Activated CD8-positive, alpha-beta memory T cell treated with anti-CD3 and anti-CD28 coated beads for 1 hour (primary cell): ENCODE data around the gene NR3C2.
"Not testable (repeated sequence)": the region's sequence is repeated elsewhere in the genome, so short reads cannot be mapped to it uniquely, and the experiment has no call there.

ENCODE experiments used
- DNase-seq, 2 donors: peaks; one replicate each; pipeline ENCODE4 v3.0.0-alpha.2; 2020; ENCODE audit warnings: low read depth in 1 of 2; ENCODE audit errors: extremely low read depth in 1 of 2

Gene NR3C2

GRCh38 chr4:148182230-148182911 lies 259.8 kb downstream of the NR3C2 start:
- no peak for DNase-seq

- DNase-seq: no peak
These were observed 268.7 kb downstream of the NR3C2 start for GRCh38 chr4:148173397-148174017.

GRCh38 chr4:148171596-148171995 lies 270.6 kb downstream of the NR3C2 start:
- DNase-seq: no peak

GRCh38 chr4:148170408-148171365 lies 271.5 kb downstream of the NR3C2 start:
- DNase-seq: no peak

- DNase-seq: no peak
These were observed 276.1 kb downstream of the NR3C2 start for GRCh38 chr4:148166132-148166591.

- DNase-seq: no peak
These were observed 277.7 kb downstream of the NR3C2 start for GRCh38 chr4:148164557-148164956.

GRCh38 chr4:148162991-148163390 lies 279.2 kb downstream of the NR3C2 start:
- DNase-seq: no peak

- DNase-seq: no peak
These were observed 279.7 kb downstream of the NR3C2 start for GRCh38 chr4:148162519-148162918.

GRCh38 chr4:148161601-148162000 lies 280.6 kb downstream of the NR3C2 start:
- DNase-seq: no peak

- DNase-seq: no peak
These were observed 282.4 kb downstream of the NR3C2 start for GRCh38 chr4:148159793-148160192.

- no peak for DNase-seq
These were observed 287.4 kb downstream of the NR3C2 start for GRCh38 chr4:148154769-148155168.

GRCh38 chr4:148152868-148153625 lies 289.2 kb downstream of the NR3C2 start:
- no peak for DNase-seq

- no peak for DNase-seq
These were observed 290.4 kb downstream of the NR3C2 start for GRCh38 chr4:148151806-148152205.

- DNase-seq: no peak
These were observed 296.7 kb downstream of the NR3C2 start for GRCh38 chr4:148145475-148145874.

GRCh38 chr4:148143174-148143573 lies 299.0 kb downstream of the NR3C2 start:
- no peak for DNase-seq

GRCh38 chr4:148141501-148141900 lies 300.7 kb downstream of the NR3C2 start:
- no peak for DNase-seq

- no peak for DNase-seq
These were observed 315.4 kb downstream of the NR3C2 start for GRCh38 chr4:148126825-148127224.

- DNase-seq: no peak
These were observed 317.7 kb downstream of the NR3C2 start for GRCh38 chr4:148124512-148124911.

GRCh38 chr4:148123161-148123560 lies 319.1 kb downstream of the NR3C2 start:
- DNase-seq: not testable (repeated sequence)

GRCh38 chr4:148120216-148120615 lies 322.0 kb downstream of the NR3C2 start:
- no peak for DNase-seq

- no peak for DNase-seq
These were observed 323.6 kb downstream of the NR3C2 start for GRCh38 chr4:148118633-148119032.
